ENCODE data around the gene SZT2. TPM values are rescaled to one million over a fixed set of nuclear protein-coding genes. Genes with fewer than 3 reads are reported as not detected.

The SZT2 gene
- total RNA-seq, 1 experiment from 2014 or later: 22.2 TPM

- H3K9me2 ChIP-seq (replicated peaks; ENCODE audit: low read length): no peaks in the 10 kb centered on the region
- intact Hi-C loops (cut with micrococcal nuclease): no loop called here
- H3K4me2 ChIP-seq (ENCODE audit: low read length): no peak overlapping the region
- H3K9me3 ChIP-seq (ENCODE audit: low read length): no peaks in the 10 kb centered on the region
- ATAC-seq (no peak), DNase-seq (no peak)
- H3F3A ChIP-seq (ENCODE audit: low read length, unreplicated experiment): no peaks in the 10 kb centered on the region
- ChIA-PET POLR2A (ENCODE audit: unreplicated experiment) (no interaction called here), CTCF (no interaction called here)
- no peak overlapping the region for H3K27ac ChIP-seq (ENCODE audit: low read length)
- no peaks in the 10 kb centered on the region for H3K27me3 ChIP-seq (ENCODE audit: low read length)
- H3K9ac ChIP-seq (ENCODE audit: low read length): no peak overlapping the region
- TF ChIP-seq EZH2phosphoT487 (IDR thresholded peaks at IDR 0.05; ENCODE audit: borderline replicate concordance, low read length) (no peak), CTCF (conservative IDR thresholded peaks at IDR 0.05; ENCODE audit: low read depth, low read length) (no peak), EZH2 (IDR thresholded peaks at IDR 0.05; ENCODE audit: low read length, unreplicated experiment) (no peak)
- no peak overlapping the region for H3K4me3 ChIP-seq (ENCODE audit: low read length)
- BruUV-seq (replicated peaks): TSS peak; percentile 9
- H3K79me2 ChIP-seq (ENCODE audit: low read length): no peaks in the 10 kb centered on the region
- H2AFZ ChIP-seq (ENCODE audit: low read length): no peak overlapping the region
- H3K36me3 ChIP-seq (ENCODE audit: low read depth, low read length): peaks cover 16% of the 10 kb centered on the region
- no peaks in the 10 kb centered on the region for H4K20me1 ChIP-seq (ENCODE audit: low read length)
- no peaks in the 10 kb centered on the region for H3K4me1 ChIP-seq (ENCODE audit: insufficient read depth, low read length)
Measured at GRCh38 chr1:43442756-43443155, 53.1 kb downstream of the SZT2 start.

GRCh38 chr1:43443197-43443946, 53.7 kb downstream of the SZT2 start:
- Histone ChIP-seq H4K20me1 (ENCODE audit: low read length) (no peaks in the 10 kb centered on the region), H3K4me1 (ENCODE audit: insufficient read depth, low read length) (no peaks in the 10 kb centered on the region), H3K27me3 (ENCODE audit: low read length) (no peaks in the 10 kb centered on the region), H3K79me2 (ENCODE audit: low read length) (no peaks in the 10 kb centered on the region), H3K36me3 (ENCODE audit: low read depth, low read length) (peaks cover 16% of the 10 kb centered on the region), H3K4me3 (ENCODE audit: low read length) (no peak overlapping the region), H3K27ac (ENCODE audit: low read length) (no peak overlapping the region), H3K9me2 (replicated peaks; ENCODE audit: low read length) (no peaks in the 10 kb centered on the region), H3K4me2 (ENCODE audit: low read length) (no peak overlapping the region), H3F3A (ENCODE audit: low read length, unreplicated experiment) (no peaks in the 10 kb centered on the region), H2AFZ (ENCODE audit: low read length) (no peak overlapping the region), H3K9ac (ENCODE audit: low read length) (no peak overlapping the region), H3K9me3 (ENCODE audit: low read length) (no peaks in the 10 kb centered on the region)
- ChIA-PET POLR2A (ENCODE audit: unreplicated experiment) (no interaction called here), CTCF (no interaction called here)
- ATAC-seq (no peak), DNase-seq (no peak)
- no TSS peak for BruUV-seq (replicated peaks)
- intact Hi-C loops (cut with micrococcal nuclease): no loop called here
- TF ChIP-seq EZH2phosphoT487 (IDR thresholded peaks at IDR 0.05; ENCODE audit: borderline replicate concordance, low read length) (no peak), CTCF (conservative IDR thresholded peaks at IDR 0.05; ENCODE audit: low read depth, low read length) (no peak), EZH2 (IDR thresholded peaks at IDR 0.05; ENCODE audit: low read length, unreplicated experiment) (no peak)

- no peaks in the 10 kb centered on the region for H3F3A ChIP-seq (ENCODE audit: low read length, unreplicated experiment)
- intact Hi-C loops (cut with micrococcal nuclease): no loop called here
- H3K9ac ChIP-seq (ENCODE audit: low read length): no peak overlapping the region
- no peaks in the 10 kb centered on the region for H3K9me3 ChIP-seq (ENCODE audit: low read length)
- ChIA-PET CTCF (no interaction called here), POLR2A (ENCODE audit: unreplicated experiment) (no interaction called here)
- no peak overlapping the region for H3K27ac ChIP-seq (ENCODE audit: low read length)
- peaks cover 22% of the 10 kb centered on the region for H3K36me3 ChIP-seq (ENCODE audit: low read depth, low read length)
- H3K79me2 ChIP-seq (ENCODE audit: low read length): no peaks in the 10 kb centered on the region
- ATAC-seq (no peak), DNase-seq (no peak)
- BruUV-seq (replicated peaks): no TSS peak
- no peaks in the 10 kb centered on the region for H4K20me1 ChIP-seq (ENCODE audit: low read length)
- no peak overlapping the region for H2AFZ ChIP-seq (ENCODE audit: low read length)
- no peaks in the 10 kb centered on the region for H3K9me2 ChIP-seq (replicated peaks; ENCODE audit: low read length)
- H3K4me1 ChIP-seq (ENCODE audit: insufficient read depth, low read length): no peaks in the 10 kb centered on the region
- H3K27me3 ChIP-seq (ENCODE audit: low read length): no peaks in the 10 kb centered on the region
- H3K4me3 ChIP-seq (ENCODE audit: low read length): no peak overlapping the region
- TF ChIP-seq EZH2phosphoT487 (IDR thresholded peaks at IDR 0.05; ENCODE audit: borderline replicate concordance, low read length): no peak
- TF ChIP-seq EZH2 (IDR thresholded peaks at IDR 0.05; ENCODE audit: low read length, unreplicated experiment): no peak
- no peak for TF ChIP-seq CTCF (conservative IDR thresholded peaks at IDR 0.05; ENCODE audit: low read depth, low read length)
- no peak overlapping the region for H3K4me2 ChIP-seq (ENCODE audit: low read length)
Measured at GRCh38 chr1:43444151-43444828, 54.6 kb downstream of the SZT2 start.

Data from PC-3 (cell line).